HG03108 (cell line): Measurements from ENCODE around the gene IL33.

ENCODE experiments used
- ATAC-seq: cut with Tn5 transposase; IDR thresholded peaks from one replicate; pipeline ENCODE4 v1.9.1; 2021; ENCODE audit warnings: moderate library complexity; ENCODE audit not compliant: unreplicated experiment

The IL33 gene

DNA sequence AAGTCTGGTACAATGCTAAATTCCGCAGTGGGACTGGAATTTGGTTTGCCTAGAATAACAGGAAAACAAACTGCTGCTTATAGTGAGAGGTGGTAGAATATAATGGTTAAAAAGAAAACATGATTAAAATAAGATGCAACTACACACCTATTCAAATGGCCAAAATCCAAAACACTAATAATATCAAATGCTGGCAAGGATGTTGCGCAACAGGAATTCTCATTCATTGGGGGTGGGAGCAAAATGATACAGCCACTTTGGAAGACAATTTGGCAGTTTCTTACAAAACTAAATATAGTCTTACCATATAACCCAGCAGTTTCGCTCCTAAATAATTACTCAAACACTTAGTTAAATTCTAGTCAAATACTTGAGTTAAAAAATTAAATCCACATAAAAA lies 61.8 kb downstream of the IL33 start:
- ATAC-seq: no peak

DNA sequence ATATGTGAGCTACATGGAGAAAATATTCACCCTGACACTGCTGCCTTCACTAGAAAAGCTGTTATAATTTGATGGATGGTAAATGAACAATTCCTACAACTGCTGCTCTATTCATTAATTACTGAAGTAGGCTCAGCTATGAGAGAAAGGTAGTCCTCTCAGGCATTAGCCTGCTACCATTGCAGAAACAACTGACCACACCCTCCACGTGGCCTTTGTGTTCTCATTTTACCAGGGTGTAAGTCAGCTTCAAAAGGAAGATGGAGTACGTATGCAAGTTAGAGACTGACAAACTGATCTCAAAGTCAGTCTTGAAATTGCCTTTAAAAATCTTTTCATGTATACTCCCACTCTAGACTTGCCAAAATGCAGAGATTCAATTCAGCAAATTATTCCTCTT lies 86.3 kb downstream of the IL33 start:
- ATAC-seq: no peak

GRCh38 chr9:6302417-6302816 lies 86.8 kb downstream of the IL33 start:
- no peak for ATAC-seq

DNA sequence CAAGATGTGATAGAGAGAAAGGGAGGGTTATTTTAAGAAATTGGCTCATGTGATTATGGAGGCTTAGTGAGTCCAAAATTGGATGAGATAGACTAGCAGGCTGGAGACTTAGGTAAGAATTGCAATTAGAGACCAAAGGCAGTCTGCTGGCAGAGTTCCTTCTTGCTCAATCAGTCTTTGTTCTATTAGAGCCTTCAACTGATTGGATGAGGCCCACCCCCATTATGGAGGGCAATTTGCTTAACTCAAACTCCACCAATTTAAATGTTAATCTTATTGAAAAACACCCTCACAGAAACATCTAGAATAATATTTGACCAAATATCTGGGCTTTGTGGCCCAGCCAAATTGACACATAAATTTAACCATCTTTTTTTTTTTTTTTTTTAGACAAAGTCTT lies 88.6 kb downstream of the IL33 start:
- ATAC-seq: no peak

DNA sequence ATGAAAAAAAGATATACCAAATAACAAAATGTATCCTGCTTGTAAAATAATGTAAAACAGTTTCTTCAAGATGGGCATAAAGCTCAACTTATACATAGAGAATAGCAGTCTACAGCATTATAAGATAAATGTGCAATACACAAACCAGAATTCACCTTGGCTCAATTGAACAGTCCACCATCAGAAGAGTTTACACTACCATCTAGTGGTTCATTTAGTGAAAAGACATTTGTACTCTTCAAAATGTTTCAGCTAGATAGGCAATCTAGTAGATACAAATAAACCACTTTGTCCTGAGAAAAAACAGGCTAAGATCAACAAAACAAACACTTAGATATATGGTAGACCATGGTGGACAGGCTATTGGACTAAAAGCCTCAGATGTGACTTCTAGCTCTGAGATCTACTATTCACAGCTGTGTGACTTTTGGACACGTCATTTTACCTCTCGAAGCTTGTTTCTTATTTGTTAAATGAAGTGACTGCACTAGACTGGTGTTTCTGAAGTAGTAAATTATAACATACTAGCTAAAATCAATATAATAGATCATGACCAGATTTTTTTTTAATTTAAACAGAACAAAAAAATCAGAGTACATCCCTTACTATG lies 90.5 kb downstream of the IL33 start:
- ATAC-seq: no peak
